HG03520 (cell line): ENCODE measurements around the gene CNTN4.

ENCODE experiments used
- ATAC-seq: cut with Tn5 transposase; IDR thresholded peaks from one replicate; pipeline ENCODE4 v1.9.1; 2021; ENCODE audit warnings: mild to moderate bottlenecking, moderate library complexity; ENCODE audit not compliant: unreplicated experiment

The CNTN4 gene

DNA sequence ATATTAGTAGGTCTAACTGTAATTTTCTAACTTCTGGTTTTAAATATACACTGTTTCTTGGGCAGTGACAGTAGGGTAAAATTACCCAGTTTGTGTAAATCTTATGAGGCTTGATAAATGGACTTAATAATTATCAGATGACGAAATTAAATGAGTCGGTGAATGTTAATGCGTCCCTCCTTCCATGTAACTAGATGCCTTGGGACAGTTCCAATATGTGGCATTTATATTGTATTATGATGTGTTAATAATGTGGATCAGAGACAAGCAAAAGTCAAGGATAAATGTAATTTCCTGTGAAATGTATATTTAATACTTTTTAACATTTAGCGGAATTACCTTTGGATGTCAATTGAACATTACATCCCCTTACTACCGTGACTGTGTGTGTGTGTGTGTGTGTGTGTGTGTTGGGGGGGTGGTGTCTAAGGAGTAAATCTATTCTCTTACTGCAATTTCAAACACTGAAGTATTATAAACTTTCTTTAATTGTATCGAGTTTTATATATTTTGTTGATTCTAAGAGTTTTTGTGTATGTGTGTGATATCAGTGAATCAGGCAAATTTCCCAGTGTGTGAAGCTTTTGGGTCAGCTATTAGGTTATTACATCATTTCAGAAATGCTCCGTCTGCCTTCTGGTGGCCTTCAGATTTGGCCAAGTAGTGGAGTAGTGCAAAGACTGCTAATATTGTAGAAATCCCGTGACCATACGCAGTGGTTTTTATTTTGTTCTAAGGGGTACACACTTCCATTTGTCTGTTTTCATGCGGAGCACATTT, 50.1 kb downstream of the CNTN4 start:
- no peak for ATAC-seq

DNA sequence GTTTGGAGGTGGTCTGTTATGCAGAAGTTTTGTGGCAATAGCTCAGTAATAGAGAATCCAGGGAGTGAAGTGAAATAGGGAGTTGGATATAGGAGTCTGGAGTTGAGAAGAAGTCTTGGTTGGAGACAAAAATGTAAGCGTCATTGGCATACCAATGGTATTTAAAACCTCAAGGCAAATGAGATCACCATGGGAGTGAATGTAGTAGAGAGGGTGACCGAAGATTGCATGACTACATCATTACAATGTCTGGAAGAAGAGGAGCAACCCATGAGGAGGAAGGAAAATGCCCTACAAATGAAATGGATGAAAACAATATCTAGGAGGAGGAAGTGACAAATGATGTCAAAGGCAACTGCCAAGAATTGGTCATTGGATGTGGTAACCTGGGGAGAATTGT, 54.4 kb downstream of the CNTN4 start:
- no peak for ATAC-seq

DNA sequence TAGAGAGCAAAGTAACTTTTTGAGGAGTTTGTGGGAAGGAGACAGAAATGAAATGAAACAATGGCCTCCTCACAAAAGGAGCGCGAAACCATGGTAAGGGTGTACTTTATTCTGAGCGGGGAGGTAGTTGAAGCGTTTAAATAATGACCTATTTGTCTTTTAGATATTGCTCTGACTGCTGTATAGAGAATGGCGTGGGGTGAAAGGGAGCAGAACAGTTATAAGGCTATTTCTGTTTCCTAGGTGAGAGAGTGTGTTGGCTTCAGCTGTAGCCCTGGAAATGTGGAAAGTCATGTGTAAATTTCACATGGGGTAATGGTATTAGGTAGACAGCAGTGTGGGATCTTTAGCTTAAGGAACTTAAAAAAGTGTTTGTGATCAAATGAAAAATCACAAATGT, 54.9 kb downstream of the CNTN4 start:
- ATAC-seq = no peak

DNA sequence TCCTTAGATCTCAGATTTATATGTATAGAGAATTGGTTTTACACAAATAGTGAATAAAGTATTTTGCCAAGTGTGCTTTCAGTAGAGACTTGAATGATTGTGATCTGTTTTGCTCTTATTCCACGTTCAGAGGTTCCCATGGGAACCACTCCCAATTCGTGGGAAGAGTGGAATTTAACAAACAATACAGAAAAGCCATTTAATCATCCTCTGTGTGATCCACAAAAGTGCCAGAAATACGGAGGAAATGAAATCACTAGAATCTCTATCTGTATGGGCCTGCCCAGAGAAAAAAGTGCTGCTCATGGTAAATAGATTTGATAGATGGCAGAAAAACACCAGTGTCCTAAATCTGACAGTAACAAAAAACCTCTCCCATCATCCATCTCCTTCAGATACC, 56.0 kb downstream of the CNTN4 start:
- ATAC-seq = no peak

DNA sequence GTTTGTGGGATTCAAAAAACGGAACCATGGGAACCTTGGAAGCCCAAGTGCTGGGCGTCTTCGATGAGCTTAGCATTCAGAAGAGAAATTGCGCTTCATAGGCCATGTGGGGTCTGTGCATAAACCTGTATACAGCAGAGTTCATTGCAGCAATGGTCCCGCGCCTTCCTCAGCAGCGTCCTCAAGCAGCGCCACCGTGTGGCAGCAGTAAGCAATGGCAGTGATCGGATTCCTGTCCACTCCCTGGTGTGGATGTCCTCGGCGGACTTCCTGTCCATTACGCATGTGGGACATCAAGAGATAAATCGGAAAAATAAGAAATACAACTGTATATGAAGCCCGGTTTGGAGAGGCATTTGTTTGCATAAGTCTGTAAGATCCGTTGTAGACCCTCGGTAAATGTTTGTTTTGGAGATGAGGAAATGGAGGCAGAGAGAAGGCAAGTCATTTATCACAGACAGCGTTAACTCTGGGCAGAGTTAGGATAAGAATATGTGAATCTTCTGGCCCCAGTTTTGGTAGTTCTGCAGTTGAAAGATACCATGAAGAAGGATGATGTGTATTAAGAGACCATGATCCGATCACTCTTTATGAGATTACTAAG, 57.7 kb downstream of the CNTN4 start:
- no peak for ATAC-seq

DNA sequence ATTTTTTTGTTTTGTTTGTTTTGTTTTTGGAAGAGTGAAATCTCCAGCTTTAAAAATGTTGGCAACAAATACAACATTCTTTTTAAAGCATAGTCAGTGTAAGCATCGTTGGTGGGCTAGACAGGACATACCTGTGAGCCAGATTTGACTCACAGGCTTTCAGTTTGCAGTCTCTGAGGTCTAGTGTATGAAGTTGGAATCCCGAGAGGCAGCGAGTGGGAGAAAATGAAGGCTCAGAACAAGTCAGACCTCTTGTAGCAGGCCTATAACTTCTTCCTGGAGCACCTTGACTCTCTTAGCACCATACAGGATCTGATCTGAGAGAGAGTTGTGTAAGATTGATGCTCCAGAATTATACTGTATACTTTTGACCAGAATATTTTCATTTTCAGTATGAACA, 60.2 kb downstream of the CNTN4 start:
- no peak for ATAC-seq

DNA sequence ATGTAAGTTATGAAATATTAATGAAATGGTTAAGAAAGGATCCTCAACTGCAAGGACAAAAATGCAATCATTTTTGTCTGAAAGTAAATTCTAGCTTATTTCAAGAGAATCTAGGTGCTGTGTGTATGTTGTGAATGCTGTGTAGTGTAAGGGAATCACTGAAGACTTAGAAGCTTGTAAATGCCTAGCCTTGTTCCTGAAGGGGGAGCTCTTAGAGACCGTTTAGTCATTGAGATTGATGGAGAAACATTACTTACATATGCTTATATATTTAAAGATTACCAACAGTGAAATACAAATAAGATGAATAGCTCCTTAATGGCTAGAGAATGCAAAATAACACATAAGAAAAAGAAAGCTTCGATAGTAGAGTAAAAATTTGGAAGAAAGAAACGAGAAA, 67.9 kb downstream of the CNTN4 start:
- ATAC-seq = no peak

DNA sequence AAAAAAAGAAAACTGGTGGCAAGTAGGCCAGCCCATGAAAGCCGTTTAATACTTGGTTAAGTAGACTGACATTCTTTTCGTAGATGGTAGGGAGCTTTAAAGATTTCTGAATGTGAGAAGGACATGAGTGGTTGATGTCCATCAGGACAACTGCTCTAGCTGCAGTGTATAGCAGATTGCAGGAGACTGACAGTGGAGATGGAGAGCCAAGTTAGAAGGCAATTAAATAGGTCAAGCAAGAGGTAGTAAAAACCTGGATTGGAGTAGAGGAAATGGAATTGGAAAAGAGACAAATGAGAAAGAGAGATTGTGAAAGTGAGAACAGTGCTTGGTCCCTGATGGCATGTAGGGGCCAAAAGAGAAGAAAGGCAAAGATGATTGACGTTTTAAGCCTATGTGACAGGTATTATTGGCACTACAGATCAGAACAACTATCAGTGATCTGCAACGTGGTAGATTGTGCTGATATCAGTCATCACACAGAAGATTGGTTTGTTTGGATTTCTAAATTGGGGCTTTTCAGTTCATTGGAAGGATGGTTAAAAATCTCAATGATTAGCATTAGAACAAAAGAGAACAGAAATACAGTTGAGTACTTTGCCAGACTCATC, 74.0 kb downstream of the CNTN4 start:
- ATAC-seq = no peak

DNA sequence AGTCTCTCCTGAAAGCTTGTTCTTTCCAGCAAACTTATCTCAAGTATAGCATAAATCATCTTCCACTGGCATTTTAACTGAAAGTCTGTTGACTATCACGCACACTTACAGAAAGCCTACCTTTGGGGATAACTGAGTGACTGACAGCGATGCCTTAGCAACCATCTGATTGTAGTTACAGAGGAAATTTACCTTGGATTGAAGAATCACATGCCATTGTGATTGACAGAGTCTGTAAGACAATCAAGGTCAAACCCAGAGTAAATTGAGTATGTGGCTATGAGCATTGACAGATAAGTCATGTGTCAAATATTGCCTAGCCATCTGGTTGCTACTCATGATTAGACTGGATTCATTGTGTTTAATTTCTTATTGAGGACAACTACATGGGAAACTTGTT, 82.0 kb downstream of the CNTN4 start:
- ATAC-seq = no peak

DNA sequence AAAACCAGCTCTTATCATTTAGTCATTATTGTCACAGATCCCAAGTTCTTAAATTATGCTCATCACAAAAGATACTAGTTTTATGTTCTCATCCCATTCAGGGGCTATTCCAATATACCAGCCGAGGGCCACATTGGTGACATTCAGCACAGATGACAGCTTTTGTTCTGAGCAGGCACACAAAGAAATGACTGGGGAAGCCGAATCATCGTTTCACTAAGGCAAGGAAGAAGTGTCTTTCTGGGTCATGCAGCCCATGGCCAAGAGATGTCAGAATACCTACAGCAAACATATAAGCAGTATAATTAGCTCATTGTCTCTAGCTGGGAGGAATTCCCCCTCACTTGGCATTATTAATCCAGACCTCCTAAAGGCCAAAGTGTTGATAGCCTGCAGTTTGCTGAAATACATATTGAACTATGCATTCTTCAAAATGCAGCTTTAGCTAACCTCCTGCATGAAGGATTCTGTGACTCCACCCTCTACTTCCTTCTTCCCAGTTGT, 100.2 kb downstream of the CNTN4 start:
- no peak for ATAC-seq

DNA sequence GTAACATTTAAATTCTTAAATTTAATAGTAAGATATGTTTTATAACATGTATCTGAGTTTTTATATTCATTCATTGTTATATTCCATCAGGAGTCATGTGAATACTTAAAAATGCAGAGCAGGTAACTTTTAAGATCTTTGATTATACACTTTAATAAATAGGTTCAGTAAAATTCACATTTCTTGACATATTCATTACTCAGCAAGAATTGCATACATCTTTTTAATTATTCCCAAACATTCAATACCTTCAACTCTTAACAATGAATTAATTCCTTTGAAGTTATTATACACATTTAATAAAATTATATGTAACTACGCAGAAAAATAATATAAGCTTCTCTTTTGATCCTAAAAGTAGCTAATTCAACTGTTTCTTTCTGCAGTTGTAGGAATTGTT, 105.4 kb downstream of the CNTN4 start:
- ATAC-seq = no peak

DNA sequence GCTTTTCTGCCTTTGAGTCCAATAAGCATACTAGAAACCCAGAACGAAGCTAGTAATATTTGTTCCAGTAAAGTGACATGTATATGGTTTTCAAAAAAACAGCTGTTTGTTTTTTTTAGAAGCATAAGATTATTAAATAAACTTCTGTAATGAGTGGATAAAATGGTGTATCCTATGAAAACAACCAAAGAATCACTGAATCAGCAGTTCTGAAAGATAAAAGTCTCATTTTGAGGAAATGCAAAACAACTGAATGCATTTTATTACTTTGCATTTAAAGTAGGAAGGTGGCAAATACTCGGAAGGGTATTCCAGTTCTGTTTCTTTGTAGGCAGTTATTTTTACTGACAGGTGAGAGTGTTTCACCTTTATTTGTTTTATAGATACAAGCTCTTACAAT, 107.0 kb downstream of the CNTN4 start:
- no peak for ATAC-seq

DNA sequence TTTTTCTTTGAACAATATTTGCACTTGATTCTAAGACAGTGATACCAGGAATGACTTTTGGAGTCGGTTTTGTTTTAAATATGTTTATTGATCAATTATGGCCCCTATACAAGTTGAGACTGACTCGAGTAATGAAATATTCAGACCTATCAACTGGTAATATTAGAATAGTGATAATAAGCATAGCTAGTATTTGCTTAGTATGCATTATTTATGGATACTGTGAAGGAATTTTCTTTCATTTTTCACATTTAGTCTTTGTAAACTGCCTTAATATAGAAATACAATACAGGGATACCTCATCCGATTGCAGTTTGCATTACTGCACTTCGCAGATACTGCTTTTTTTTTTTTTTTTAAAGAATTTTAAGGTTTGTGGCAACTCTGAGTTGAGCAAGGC, 107.9 kb downstream of the CNTN4 start:
- no peak for ATAC-seq

DNA sequence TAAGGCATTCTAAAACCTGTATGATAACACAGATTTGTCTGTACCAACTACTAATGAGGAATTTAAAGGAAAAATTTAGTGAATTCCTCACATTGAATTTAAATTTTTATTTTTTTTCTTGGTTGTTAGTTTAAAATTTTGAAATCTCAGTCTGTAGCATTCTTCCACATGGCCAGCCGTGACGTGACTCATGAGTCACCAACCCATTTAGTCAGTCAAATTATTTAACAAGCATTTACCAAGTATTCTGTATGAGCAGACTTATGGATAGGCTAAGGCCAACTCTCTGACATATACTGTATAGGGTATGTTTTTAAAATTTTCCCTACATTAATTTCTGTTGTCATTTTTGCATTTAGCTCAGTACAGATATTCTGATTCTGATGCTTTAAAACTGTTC, 112.9 kb downstream of the CNTN4 start:
- ATAC-seq = no peak

DNA sequence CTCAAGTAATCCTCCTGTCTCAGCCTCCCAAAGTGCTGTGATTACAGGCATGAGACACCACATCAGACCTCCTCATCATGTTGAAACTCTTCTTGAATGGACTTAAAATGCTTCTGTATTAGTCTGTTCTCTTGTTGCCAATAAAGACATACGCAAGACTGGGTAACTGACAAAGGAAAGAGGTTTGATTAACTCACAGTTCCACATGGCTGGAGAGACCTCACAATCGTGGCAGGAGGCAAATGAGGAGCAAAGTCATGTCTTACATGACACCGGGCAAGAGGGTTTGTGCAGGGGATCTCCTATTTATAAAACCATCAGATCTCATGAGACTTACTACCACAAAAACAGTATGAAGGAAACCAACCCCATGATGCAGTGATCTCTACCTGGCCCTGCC, 113.5 kb downstream of the CNTN4 start:
- ATAC-seq = no peak

DNA sequence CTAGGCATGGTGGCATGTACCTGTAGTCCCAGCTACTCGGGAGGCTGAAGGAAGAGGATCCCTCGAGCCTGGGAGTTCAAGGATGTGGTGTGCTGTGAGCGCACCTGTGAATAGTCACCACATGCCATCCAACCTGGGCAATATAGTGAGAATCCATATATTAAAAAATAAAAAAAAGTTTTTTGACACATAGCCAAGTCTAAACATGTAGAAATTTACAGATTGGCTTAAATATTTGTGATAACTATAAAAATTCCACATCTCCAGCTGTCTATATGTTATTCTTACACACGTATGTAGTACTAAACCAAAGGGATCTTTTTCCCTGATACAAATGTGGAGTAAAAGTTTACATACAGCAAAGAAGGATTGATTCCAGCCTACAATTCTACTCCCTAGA, 119.7 kb downstream of the CNTN4 start:
- no peak for ATAC-seq

DNA sequence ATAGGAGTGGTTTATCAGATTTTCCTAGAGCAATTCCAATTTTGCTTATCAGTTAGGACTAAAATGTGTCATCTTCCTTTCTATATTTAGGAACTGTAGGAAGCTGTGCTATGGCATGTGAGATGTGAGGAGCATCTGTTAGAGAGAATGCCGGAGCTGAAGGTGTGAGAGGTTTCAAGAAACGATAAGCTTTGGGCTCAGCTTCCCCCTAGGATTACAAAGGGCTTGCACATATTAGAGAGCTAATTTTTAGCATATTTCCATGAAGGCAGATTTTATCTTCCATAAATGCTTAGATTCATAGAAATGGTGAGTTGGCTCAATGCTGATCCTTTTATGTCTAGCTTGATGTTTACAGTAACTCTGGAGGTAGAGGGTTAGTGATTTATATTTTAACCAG, 120.2 kb downstream of the CNTN4 start:
- ATAC-seq = no peak

DNA sequence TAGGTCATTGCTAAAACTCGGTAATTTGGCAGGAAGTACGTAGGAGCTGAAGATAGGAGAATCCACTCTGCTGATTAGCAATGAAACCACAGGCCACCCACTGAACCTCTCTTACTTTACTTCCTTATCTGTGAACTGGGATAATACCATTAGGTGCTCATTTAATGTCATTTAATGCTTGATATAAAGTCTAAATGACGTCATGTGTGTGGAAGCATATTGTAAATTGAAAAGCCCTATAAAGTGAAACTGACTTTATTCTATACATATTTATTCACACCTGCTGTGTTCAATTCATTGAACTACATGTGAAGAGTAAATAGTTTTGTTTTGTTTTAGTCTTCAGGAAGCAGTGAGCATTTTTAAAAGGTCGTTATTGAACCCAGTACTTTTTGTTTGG, 137.5 kb downstream of the CNTN4 start:
- ATAC-seq = no peak

DNA sequence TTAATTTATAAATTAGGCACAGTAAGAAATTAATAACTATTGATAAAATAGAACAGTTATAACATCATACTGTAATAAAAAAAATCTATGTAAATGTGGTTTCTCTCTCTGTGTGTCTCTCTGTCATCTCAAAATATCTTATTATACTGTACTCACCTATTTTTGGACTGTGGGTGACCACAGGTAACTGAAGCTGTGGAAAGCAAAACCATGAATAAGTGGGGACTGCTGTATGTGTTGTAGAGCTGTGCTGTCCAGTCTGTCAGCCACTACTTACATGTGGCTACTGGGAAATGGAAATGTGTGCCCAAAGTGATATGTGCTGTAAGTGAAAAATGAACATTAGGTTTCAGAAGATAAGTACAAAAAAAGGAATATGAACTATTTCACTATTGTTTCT, 145.5 kb downstream of the CNTN4 start:
- no peak for ATAC-seq

DNA sequence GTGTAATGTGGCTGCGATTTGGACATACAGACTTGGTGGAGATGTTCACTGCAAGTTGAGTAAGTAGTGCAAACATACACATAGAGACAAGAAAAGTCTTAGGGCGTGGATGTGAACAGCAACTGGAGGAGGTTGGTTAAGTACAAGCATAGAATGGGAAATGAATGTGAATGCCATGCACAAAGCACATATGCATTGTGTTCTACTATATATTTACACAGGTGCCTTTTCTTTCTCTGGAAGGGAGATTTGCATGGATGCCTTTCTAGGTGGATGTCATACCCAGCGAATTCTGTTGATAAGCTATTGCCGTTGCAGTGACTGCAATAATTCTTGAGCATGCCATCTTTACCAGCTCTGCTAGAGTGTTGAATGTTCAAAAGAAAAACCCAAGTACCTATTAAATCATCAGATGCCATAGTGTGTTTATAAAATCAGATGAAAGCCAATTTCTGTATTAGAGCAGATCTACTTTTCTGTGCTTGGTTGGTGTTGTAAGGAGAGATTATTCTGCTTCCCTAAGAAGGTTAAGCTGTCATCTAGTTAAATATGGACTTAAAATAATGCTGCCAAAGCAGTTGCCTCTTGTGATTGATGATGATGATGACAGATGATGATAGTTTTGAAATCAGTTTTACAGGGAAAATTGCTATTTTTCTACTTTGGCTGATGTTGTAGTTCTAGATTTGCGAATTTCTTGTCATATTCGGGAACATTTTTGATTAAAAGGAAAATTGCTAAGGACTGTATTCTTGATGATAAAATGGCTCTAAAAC, 148.4 kb downstream of the CNTN4 start:
- no peak for ATAC-seq

DNA sequence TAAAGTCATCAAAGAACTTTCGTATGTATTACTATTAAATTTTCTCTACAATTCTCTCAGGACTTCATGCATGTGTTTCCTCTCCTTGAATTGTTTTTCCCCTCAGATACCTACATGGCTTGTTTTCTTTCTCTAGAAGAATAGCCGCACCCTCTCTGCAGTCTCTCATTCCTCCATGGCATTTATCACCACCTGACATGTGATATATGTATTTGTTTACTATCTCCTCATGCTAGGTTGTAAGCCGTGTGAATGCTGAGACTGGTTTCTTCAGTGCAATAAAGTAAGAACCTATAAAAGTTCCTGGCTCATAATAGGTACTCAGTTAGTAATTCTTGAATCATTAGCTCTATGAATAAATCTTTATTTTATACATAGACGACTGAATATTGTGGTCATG, 149.2 kb downstream of the CNTN4 start:
- no peak for ATAC-seq

DNA sequence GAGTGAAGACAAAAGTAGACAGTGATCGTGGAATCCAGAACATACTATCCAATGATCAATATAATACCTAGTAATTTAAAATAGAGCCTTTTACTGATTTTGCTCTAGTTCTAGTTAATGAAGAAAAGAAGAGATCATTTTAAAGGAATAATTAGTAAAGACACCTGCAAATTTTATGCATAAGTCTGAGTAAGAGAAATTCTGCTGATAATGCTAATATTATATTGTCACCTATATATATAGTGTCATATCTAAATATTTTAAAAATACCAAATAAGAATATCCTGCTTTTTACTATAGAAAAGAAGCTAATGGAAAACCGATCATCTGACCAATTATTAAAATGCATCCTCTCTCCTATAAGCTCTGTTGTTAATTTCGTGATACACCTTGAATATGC, 152.1 kb downstream of the CNTN4 start:
- ATAC-seq = no peak
